Smooth muscle cell (in vitro differentiated cells): ENCODE results near the gene CCDC88B. TPM values are rescaled to one million over a fixed set of nuclear protein-coding genes. Genes with fewer than 3 reads are reported as not detected.

ENCODE experiments used
- DNase-seq: peaks from one replicate; lab custom pipeline; 2025; ENCODE audit not compliant: unreplicated experiment; lab: John Stamatoyannopoulos, UW
- H2AFZ ChIP-seq: fragments of 200-600 bp; sonication (generic); 2 replicates; pipeline ENCODE4 v1.6.0; 2016; ENCODE audit warnings: antibody characterized with exemption, low read depth, mild to moderate bottlenecking
- H3F3A ChIP-seq: fragments of 200-600 bp; sonication (generic); 2 replicates; pipeline ENCODE4 v1.6.0; 2017; ENCODE audit warnings: antibody characterized with exemption, low read depth
- H3K27ac ChIP-seq: fragments of 200-600 bp; sonication (generic); 2 replicates; pipeline ENCODE4 v1.5.1; 2016; ENCODE audit warnings: low read depth, mild to moderate bottlenecking
- H3K27me3 ChIP-seq: fragments of 200-600 bp; sonication (generic); 2 replicates; pipeline ENCODE4 v1.6.1; 2016; ENCODE audit warnings: low read depth, mild to moderate bottlenecking
- H3K36me3 ChIP-seq: fragments of 200-600 bp; sonication (generic); 2 replicates; pipeline ENCODE4 v1.5.1; 2016; ENCODE audit warnings: low read depth
- H3K4me1 ChIP-seq: fragments of 200-600 bp; sonication (generic); 2 replicates; pipeline ENCODE4 v1.5.1; 2016; ENCODE audit warnings: low read depth
- H3K4me2 ChIP-seq: fragments of 200-600 bp; sonication (generic); 2 replicates; pipeline ENCODE4 v1.6.0; 2016; ENCODE audit warnings: mild to moderate bottlenecking
- H3K4me3 ChIP-seq: fragments of 200-600 bp; sonication (generic); 2 replicates; pipeline ENCODE4 v1.5.1; 2016; ENCODE audit warnings: mild to moderate bottlenecking
- H3K79me2 ChIP-seq: fragments of 200-600 bp; sonication (generic); 2 replicates; pipeline ENCODE4 v1.6.0; 2016; ENCODE audit warnings: low read depth, mild to moderate bottlenecking
- H3K9ac ChIP-seq: fragments of 200-600 bp; sonication (generic); 2 replicates; pipeline ENCODE4 v1.6.0; 2016; ENCODE audit warnings: low read depth
- H3K9me3 ChIP-seq: fragments of 200-600 bp; sonication (generic); replicated peaks from 2 replicates; pipeline ENCODE4 v1.5.1; 2016; ENCODE audit warnings: low read depth
- H4K20me1 ChIP-seq: fragments of 200-600 bp; sonication (generic); 2 replicates; pipeline ENCODE4 v1.6.0; 2016; ENCODE audit warnings: low read depth
- WGBS: methylation state at CpG from one replicate; pipeline ENCODE4 v1.1.7; 2016; ENCODE audit warnings: low lambda C conversion rate; 5-methylcytosine and 5-hydroxymethylcytosine counted together
- polyA plus RNA-seq: library from polyadenylated mRNA; unstranded; fragments of >200 nt; fragmentation: Nextera tagmentation; extraction: Ambion mirVana; gene quantifications from 2 replicates; pipeline ENCODE4 v1.2.1, GENCODE V29; 2016
- total RNA-seq: library from RNA; depleted of rRNA; stranded (reverse); fragments of >200 nt; gene quantifications from 2 replicates; pipeline ENCODE4 v1.2.3, GENCODE V29; 2014
- TF ChIP-seq, protein P1 (sequence below): fragments of 200-600 bp; sonication (generic); IDR thresholded peaks from 2 replicates; pipeline ENCODE4 v1.5.1; 2017; ENCODE audit warnings: borderline replicate concordance, mild to moderate bottlenecking, antibody characterized with exemption; ENCODE audit not compliant: insufficient read depth, poor library complexity, severe bottlenecking

Gene CCDC88B
- total and polyA plus RNA-seq, 2 experiments from 2014 or later, result 0.22 to 2.2 TPM

DNA sequence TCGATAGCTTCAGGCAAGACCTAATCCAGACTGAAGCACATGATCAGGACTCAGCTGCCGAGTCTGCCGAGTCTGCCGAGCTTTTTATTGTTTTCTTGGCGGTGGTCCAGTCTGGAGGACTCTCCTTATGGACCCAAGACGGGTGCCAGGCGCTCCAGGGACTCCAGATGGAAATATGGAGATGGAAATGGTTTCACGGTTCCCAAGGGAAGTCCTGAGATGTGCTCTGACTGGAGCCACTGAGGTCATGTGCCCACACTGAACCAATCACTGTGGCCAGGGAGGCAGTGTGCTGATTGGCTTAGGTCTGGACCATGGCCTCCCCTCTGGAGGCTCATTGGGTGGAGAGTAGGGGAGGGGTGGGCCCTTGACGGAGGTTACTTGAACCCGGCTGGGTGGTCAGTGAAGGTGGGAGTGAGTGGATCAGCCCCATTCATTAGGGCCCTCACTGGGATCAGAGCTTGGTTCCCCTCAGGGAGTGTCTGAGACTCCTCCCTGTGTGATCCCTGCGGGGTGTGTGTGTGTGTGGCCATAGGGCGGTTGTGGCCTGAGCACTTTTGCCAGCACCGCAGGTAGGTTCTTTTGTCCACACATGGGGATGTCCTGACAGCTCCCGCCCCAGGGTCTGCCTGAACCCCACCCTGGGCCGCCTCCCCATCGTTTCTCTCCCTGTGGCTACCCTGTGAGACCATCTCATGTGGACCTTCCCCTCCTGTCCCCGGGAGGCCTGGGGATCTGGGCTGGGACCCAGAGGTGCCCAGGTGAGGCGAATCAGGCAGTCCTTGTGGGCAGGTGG, 33.0 kb downstream of the CCDC88B start:
- no peaks in the 10 kb centered on the region for H3K4me1 ChIP-seq
- DNase-seq, result no peak
- H3K79me2 ChIP-seq, result no peaks in the 10 kb centered on the region
- H3K4me3 ChIP-seq, result no peak overlapping the region
- H3K9me3 ChIP-seq, result no peaks in the 10 kb centered on the region
- TF ChIP-seq, protein P1, sequence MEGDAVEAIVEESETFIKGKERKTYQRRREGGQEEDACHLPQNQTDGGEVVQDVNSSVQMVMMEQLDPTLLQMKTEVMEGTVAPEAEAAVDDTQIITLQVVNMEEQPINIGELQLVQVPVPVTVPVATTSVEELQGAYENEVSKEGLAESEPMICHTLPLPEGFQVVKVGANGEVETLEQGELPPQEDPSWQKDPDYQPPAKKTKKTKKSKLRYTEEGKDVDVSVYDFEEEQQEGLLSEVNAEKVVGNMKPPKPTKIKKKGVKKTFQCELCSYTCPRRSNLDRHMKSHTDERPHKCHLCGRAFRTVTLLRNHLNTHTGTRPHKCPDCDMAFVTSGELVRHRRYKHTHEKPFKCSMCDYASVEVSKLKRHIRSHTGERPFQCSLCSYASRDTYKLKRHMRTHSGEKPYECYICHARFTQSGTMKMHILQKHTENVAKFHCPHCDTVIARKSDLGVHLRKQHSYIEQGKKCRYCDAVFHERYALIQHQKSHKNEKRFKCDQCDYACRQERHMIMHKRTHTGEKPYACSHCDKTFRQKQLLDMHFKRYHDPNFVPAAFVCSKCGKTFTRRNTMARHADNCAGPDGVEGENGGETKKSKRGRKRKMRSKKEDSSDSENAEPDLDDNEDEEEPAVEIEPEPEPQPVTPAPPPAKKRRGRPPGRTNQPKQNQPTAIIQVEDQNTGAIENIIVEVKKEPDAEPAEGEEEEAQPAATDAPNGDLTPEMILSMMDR, result no peak
- H3F3A ChIP-seq, result no peaks in the 10 kb centered on the region
- H3K27ac ChIP-seq, result no peak overlapping the region
- H3K36me3 ChIP-seq, result no peaks in the 10 kb centered on the region
- 84% methylated on average over 18 of the region's 18 CpGs for WGBS
- H3K9ac ChIP-seq, result no peak overlapping the region
- no peaks in the 10 kb centered on the region for H3K27me3 ChIP-seq
- H3K4me2 ChIP-seq, result no peak overlapping the region
- H2AFZ ChIP-seq, result no peak overlapping the region
- no peaks in the 10 kb centered on the region for H4K20me1 ChIP-seq

DNA sequence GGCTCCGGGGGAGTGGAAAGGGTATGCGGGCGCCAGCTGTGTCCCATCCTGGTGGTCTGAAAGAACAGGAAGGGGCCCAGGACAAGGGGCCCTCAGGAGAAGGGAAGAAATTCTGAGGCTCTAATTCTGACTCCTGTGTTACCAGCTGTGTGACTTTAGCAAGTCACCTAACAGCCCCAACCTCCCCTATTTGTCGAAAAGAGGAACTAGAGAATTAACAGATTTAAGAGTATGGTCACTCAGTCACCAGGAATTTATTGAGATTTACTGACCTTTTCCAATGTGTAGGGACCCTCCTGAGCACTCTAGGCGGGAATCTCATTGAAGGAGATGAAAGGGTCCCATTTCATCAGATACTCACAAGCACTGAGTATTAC, 33.6 kb downstream of the CCDC88B start:
- Histone ChIP-seq H4K20me1 (no peaks in the 10 kb centered on the region), H3K27me3 (no peaks in the 10 kb centered on the region), H3F3A (no peaks in the 10 kb centered on the region), H3K36me3 (no peaks in the 10 kb centered on the region), H3K9ac (no peak overlapping the region), H3K79me2 (no peaks in the 10 kb centered on the region), H3K4me2 (no peak overlapping the region), H3K27ac (no peak overlapping the region), H3K4me3 (no peak overlapping the region), H3K9me3 (no peaks in the 10 kb centered on the region), H2AFZ (no peak overlapping the region), H3K4me1 (no peaks in the 10 kb centered on the region)
- DNase-seq, result no peak
- TF ChIP-seq, protein P1, result no peak
- WGBS, result 85% methylated on average over 5 of the region's 5 CpGs

DNA sequence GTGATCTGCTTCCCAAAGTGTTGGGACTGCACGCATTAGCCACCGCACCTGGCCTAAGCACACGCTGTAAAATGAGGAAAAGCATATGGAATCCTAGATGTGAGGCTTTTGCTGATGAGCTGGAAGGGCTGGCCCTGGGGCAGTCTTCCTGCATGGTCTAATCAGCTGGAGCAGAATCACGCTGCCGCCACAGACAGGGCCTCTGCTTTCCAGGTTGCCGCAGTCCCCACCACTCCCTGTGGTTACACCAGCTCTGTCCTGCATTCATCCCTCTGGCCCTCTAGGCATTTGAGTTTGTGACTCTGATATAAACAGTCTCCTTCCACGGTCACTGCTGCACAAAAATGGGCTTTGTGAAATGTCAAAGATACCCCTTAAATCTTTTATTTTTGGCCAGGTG, 36.1 kb downstream of the CCDC88B start:
- H3K4me1 ChIP-seq, result no peaks in the 10 kb centered on the region
- H3K36me3 ChIP-seq, result no peaks in the 10 kb centered on the region
- H4K20me1 ChIP-seq, result no peaks in the 10 kb centered on the region
- no peak overlapping the region for H3K9ac ChIP-seq
- DNase-seq, result no peak
- WGBS, result 73% methylated on average over 7 of the region's 7 CpGs
- no peaks in the 10 kb centered on the region for H3K27me3 ChIP-seq
- H3K79me2 ChIP-seq, result no peaks in the 10 kb centered on the region
- TF ChIP-seq, protein P1, result no peak
- no peak overlapping the region for H3K4me2 ChIP-seq
- no peak overlapping the region for H3K4me3 ChIP-seq
- H3K9me3 ChIP-seq, result no peaks in the 10 kb centered on the region
- no peaks in the 10 kb centered on the region for H3F3A ChIP-seq
- no peak overlapping the region for H3K27ac ChIP-seq
- H2AFZ ChIP-seq, result no peak overlapping the region

DNA sequence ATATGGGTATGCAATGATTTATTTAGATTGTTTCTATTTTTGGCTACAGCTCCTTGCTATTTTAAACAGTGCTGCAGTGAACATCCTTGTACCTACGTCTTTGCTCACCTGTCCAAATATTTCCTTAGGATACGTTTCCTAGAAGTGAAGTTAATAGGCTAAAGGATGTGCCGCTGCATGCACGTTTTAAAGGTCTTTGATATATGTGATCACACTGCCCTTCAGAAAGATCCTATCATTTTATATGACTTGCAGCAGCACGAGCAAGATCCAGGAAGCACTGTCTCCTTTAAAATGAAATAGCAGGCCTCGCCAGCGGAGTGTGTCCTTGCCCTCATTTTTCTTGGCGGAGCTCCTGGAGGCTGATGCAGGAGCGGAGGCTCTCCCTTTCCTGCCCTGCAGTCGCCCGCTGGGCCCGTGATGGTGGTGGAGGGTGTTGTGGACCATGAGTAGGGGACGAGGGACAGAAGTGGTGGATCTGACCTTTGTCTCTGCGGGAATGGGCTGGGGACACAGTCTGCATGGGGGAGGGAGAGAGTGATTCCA, 38.4 kb downstream of the CCDC88B start:
- no peak overlapping the region for H3K4me3 ChIP-seq
- H3K4me2 ChIP-seq, result no peak overlapping the region
- H3F3A ChIP-seq, result no peaks in the 10 kb centered on the region
- H3K27ac ChIP-seq, result no peak overlapping the region
- H3K79me2 ChIP-seq, result no peaks in the 10 kb centered on the region
- H3K36me3 ChIP-seq, result no peaks in the 10 kb centered on the region
- TF ChIP-seq, protein P1, result no peak
- no peaks in the 10 kb centered on the region for H3K9me3 ChIP-seq
- no peak overlapping the region for H3K9ac ChIP-seq
- DNase-seq, result no peak
- no peak overlapping the region for H2AFZ ChIP-seq
- 92% methylated on average over 14 of the region's 14 CpGs for WGBS
- no peaks in the 10 kb centered on the region for H4K20me1 ChIP-seq
- no peaks in the 10 kb centered on the region for H3K4me1 ChIP-seq
- H3K27me3 ChIP-seq, result no peaks in the 10 kb centered on the region
